Activated CD4-positive, CD25-positive, alpha-beta regulatory T cell (primary cell): ENCODE results near the gene ZNF212.

Experiments used
- DNase-seq, 4 experiments: peaks; one replicate each; lab custom pipeline; 2025; lab: John Stamatoyannopoulos, UW

Gene ZNF212

GRCh38 chr7:149239345-149240143 lies at the start of gene ZNF212:
Gene ZNF212, plus strand, starts transcription at chr7:149239651. Its CDS starts 128 bp downstream, at chr7:149239779.
- peak; percentile 75 to 84 (median 82) for DNase-seq

- no peak for DNase-seq
Observed at GRCh38 chr7:149191851-149192250, 47.6 kb upstream of the ZNF212 start.

- no peak for DNase-seq
Observed at GRCh38 chr7:149194799-149195179, 44.7 kb upstream of the ZNF212 start.

GRCh38 chr7:149195180-149196150 lies 44.0 kb upstream of the ZNF212 start, which contains the start of gene ZNF282:
Gene ZNF282, plus strand, starts transcription at chr7:149195546. Its CDS starts 44 bp downstream, at chr7:149195590.
- peak; percentile 37 to 62 (median 49) for DNase-seq

GRCh38 chr7:149196151-149196704 lies 43.2 kb upstream of the ZNF212 start:
- no peak for DNase-seq

- no peak for DNase-seq
Observed at GRCh38 chr7:149196705-149197171, 42.7 kb upstream of the ZNF212 start.

- DNase-seq: no peak
Observed at GRCh38 chr7:149197675-149198074, 41.8 kb upstream of the ZNF212 start.

GRCh38 chr7:149198161-149198816 lies 41.2 kb upstream of the ZNF212 start:
- DNase-seq: no peak

- no peak for DNase-seq
Observed at GRCh38 chr7:149199234-149199995, 40.0 kb upstream of the ZNF212 start.

- DNase-seq: no peak
Observed at GRCh38 chr7:149202831-149203231, 36.6 kb upstream of the ZNF212 start.

GRCh38 chr7:149205690-149206381 lies 33.6 kb upstream of the ZNF212 start:
- no peak for DNase-seq

- DNase-seq: no peak
Observed at GRCh38 chr7:149207324-149208035, 32.0 kb upstream of the ZNF212 start.

GRCh38 chr7:149209518-149210269 lies 29.8 kb upstream of the ZNF212 start:
- peak; percentile 43 to 78 (median 52) for DNase-seq

GRCh38 chr7:149210551-149210950 lies 28.9 kb upstream of the ZNF212 start:
- no peak for DNase-seq

GRCh38 chr7:149214020-149214720 lies 25.3 kb upstream of the ZNF212 start:
- DNase-seq: no peak

GRCh38 chr7:149216402-149216801 lies 23.0 kb upstream of the ZNF212 start:
- DNase-seq: no peak

GRCh38 chr7:149217570-149217969 lies 21.9 kb upstream of the ZNF212 start:
- DNase-seq: no peak
